ENCODE results near the gene ZBED6. TPM values are rescaled to one million over a fixed set of nuclear protein-coding genes. Genes with fewer than 3 reads are reported as not detected.

ZBED6 gene
- total RNA-seq, 1 experiment from 2014 or later, result 35.6 TPM

DNA sequence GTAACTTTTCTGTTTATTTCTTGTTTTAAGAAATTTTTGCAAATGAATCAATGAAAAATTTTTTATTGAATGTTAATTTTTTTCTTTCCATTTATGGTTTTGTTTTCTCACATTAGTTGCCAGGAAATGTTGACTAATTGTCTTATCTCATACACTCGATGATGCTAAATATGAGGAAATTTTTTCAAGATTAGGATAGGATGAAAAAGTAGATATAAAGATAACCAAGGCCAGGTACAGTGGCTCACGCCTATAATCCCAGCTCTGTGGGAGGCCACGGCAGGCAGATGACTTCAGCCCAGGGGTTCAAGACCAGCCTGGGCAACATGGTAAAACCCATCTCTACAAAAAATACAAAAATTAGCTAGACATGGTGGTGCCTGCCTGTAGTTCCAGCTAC, 17.8 kb upstream of the ZBED6 start:
- H3K27me3 Mint-ChIP-seq (ENCODE audit: unreplicated experiment), result no peaks in the 10 kb centered on the region
- H3K9me3 Mint-ChIP-seq (ENCODE audit: low read depth, unreplicated experiment), result no peaks in the 10 kb centered on the region
- no TSS peak for BruUV-seq (replicated peaks)
- TF ChIP-seq, protein P1, sequence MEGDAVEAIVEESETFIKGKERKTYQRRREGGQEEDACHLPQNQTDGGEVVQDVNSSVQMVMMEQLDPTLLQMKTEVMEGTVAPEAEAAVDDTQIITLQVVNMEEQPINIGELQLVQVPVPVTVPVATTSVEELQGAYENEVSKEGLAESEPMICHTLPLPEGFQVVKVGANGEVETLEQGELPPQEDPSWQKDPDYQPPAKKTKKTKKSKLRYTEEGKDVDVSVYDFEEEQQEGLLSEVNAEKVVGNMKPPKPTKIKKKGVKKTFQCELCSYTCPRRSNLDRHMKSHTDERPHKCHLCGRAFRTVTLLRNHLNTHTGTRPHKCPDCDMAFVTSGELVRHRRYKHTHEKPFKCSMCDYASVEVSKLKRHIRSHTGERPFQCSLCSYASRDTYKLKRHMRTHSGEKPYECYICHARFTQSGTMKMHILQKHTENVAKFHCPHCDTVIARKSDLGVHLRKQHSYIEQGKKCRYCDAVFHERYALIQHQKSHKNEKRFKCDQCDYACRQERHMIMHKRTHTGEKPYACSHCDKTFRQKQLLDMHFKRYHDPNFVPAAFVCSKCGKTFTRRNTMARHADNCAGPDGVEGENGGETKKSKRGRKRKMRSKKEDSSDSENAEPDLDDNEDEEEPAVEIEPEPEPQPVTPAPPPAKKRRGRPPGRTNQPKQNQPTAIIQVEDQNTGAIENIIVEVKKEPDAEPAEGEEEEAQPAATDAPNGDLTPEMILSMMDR (IDR thresholded peaks at IDR 0.05; ENCODE audit: unreplicated experiment), result no peak
- H3K4me3 Mint-ChIP-seq (ENCODE audit: low read depth, unreplicated experiment), result no peak overlapping the region
- H3K4me1 Mint-ChIP-seq (ENCODE audit: low read depth, unreplicated experiment), result no peaks in the 10 kb centered on the region
- CTCF ChIA-PET, result interaction anchor here (0.7 kb wide), 1 partner anchor 57 kb away, joined by 3 read pairs; no protein-coding TSS in a partner anchor
- no peaks in the 10 kb centered on the region for H3K36me3 Mint-ChIP-seq (ENCODE audit: insufficient read depth, unreplicated experiment)
- no peak for DNase-seq
- H3K27ac Mint-ChIP-seq (ENCODE audit: unreplicated experiment), result no peak overlapping the region
- intact Hi-C loops (cut with micrococcal nuclease; ENCODE audit: unreplicated experiment), result no loop called here

DNA sequence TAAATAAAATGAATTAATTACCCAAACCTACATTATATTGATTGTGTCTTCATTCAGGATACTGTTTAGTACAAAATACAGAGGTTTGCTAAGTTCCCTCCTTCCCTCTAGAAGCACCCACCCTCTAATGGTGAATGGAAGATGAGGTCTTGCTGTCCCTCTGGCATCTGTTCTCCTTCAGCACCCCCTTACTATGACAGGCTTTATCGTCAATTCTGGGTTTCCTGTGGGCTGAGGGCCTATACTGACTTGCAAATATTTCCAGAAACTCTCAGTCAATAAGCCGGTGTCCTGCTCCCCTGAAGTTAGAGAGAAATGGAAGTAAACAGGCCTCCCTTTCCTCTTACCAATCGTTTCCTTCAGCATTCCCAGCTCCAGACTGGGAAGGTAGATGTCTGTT, 17.3 kb upstream of the ZBED6 start:
- TF ChIP-seq, protein P1 (IDR thresholded peaks at IDR 0.05; ENCODE audit: unreplicated experiment), result no peak
- no peak overlapping the region for H3K4me3 Mint-ChIP-seq (ENCODE audit: low read depth, unreplicated experiment)
- DNase-seq, result no peak
- no TSS peak for BruUV-seq (replicated peaks)
- CTCF ChIA-PET, result interaction anchor here (0.7 kb wide), 1 partner anchor 58 kb away, joined by 3 read pairs; no protein-coding TSS in a partner anchor
- no peaks in the 10 kb centered on the region for H3K27me3 Mint-ChIP-seq (ENCODE audit: unreplicated experiment)
- no peak overlapping the region for H3K27ac Mint-ChIP-seq (ENCODE audit: unreplicated experiment)
- no peaks in the 10 kb centered on the region for H3K9me3 Mint-ChIP-seq (ENCODE audit: low read depth, unreplicated experiment)
- H3K36me3 Mint-ChIP-seq (ENCODE audit: insufficient read depth, unreplicated experiment), result no peaks in the 10 kb centered on the region
- intact Hi-C loops (cut with micrococcal nuclease; ENCODE audit: unreplicated experiment), result no loop called here
- H3K4me1 Mint-ChIP-seq (ENCODE audit: low read depth, unreplicated experiment), result no peaks in the 10 kb centered on the region

DNA sequence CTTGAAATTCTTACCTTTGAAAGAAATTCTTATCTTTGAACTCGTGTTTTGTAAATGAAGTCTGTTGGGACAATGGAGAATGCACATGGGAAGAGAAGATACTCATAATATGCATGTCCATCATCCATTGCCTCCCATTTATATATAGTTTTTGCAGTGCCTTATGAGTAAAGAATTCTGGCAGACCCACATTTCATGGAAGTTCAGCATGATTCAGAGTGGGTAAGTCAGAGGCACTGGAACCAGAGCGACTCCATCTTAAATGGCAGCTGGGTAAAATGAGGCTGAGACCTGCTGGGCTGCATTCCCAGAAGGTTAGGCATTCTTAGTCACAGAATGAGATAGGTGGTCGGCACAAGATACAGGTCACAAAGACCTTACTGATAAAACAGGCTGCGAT, 16.6 kb upstream of the ZBED6 start:
- Mint-ChIP-seq H3K4me3 (ENCODE audit: low read depth, unreplicated experiment) (no peak overlapping the region), H3K4me1 (ENCODE audit: low read depth, unreplicated experiment) (no peaks in the 10 kb centered on the region), H3K9me3 (ENCODE audit: low read depth, unreplicated experiment) (no peaks in the 10 kb centered on the region), H3K36me3 (ENCODE audit: insufficient read depth, unreplicated experiment) (no peaks in the 10 kb centered on the region), H3K27ac (ENCODE audit: unreplicated experiment) (no peak overlapping the region), H3K27me3 (ENCODE audit: unreplicated experiment) (no peaks in the 10 kb centered on the region)
- intact Hi-C loops (cut with micrococcal nuclease; ENCODE audit: unreplicated experiment), result no loop called here
- CTCF ChIA-PET, result interaction anchor here (0.6 kb wide), 1 partner anchor 15 kb away, joined by 4 read pairs; no protein-coding TSS in a partner anchor
- DNase-seq, result no peak
- no TSS peak for BruUV-seq (replicated peaks)
- TF ChIP-seq, protein P1 (IDR thresholded peaks at IDR 0.05; ENCODE audit: unreplicated experiment), result no peak

DNA sequence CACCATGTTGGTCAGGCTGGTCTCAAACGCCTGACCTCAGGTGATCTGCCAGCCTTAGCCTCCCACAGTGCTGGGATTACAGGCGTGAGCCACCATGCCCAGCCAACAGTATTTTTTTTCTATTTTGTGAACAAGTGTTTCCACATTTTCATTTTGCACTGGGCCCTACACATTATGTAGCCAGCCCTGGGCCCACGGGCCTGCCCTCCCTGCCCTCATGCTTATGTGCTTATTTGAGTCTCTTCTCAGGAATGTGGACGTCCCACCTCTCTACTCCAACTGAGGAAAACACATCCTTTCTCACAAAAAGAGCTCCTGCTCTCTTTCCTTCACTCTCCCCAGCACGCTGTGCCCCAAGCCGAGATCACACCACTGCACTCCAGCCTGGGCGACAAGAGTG, 13.5 kb upstream of the ZBED6 start:
- Mint-ChIP-seq H3K36me3 (ENCODE audit: insufficient read depth, unreplicated experiment) (no peaks in the 10 kb centered on the region), H3K27me3 (ENCODE audit: unreplicated experiment) (no peaks in the 10 kb centered on the region), H3K9me3 (ENCODE audit: low read depth, unreplicated experiment) (no peaks in the 10 kb centered on the region), H3K4me3 (ENCODE audit: low read depth, unreplicated experiment) (no peak overlapping the region), H3K27ac (ENCODE audit: unreplicated experiment) (no peak overlapping the region), H3K4me1 (ENCODE audit: low read depth, unreplicated experiment) (no peaks in the 10 kb centered on the region)
- BruUV-seq (replicated peaks), result no TSS peak
- no peak for DNase-seq
- CTCF ChIA-PET, result interaction anchor here (0.6 to 0.7 kb wide), 2 partner anchors 35 to 153 kb away, joined by 3 read pairs; no protein-coding TSS in a partner anchor
- intact Hi-C loops (cut with micrococcal nuclease; ENCODE audit: unreplicated experiment), result no loop called here
- TF ChIP-seq, protein P1 (IDR thresholded peaks at IDR 0.05; ENCODE audit: unreplicated experiment), result no peak

Data from Calu3 (cell line).